ENCODE measurements around the gene DOCK6.

DNA sequence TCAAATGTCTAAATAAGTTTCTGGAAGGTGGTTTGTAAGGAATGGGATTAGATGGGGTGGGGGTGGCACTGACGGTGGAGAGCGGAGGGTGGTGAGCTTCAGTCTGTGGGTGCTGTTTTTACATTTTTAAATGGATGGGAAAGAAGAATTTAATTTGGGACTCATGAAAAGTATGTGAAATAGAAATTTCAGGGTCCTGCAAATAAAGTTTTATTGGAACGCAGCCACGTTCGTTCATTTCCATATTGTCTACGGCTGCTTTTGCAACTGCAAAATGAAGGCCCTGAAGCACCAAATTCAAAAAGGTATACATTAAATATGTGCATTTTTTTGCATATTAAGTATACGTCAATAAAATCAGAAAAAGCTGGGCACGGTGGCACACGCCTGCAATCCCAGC is 74.9 kb downstream of the DOCK6 start:
- TF ChIP-seq, protein P1, sequence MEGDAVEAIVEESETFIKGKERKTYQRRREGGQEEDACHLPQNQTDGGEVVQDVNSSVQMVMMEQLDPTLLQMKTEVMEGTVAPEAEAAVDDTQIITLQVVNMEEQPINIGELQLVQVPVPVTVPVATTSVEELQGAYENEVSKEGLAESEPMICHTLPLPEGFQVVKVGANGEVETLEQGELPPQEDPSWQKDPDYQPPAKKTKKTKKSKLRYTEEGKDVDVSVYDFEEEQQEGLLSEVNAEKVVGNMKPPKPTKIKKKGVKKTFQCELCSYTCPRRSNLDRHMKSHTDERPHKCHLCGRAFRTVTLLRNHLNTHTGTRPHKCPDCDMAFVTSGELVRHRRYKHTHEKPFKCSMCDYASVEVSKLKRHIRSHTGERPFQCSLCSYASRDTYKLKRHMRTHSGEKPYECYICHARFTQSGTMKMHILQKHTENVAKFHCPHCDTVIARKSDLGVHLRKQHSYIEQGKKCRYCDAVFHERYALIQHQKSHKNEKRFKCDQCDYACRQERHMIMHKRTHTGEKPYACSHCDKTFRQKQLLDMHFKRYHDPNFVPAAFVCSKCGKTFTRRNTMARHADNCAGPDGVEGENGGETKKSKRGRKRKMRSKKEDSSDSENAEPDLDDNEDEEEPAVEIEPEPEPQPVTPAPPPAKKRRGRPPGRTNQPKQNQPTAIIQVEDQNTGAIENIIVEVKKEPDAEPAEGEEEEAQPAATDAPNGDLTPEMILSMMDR (tag by site-specific recombination; IDR thresholded peaks at IDR 0.05), result no peak
- TF ChIP-seq, protein P2, sequence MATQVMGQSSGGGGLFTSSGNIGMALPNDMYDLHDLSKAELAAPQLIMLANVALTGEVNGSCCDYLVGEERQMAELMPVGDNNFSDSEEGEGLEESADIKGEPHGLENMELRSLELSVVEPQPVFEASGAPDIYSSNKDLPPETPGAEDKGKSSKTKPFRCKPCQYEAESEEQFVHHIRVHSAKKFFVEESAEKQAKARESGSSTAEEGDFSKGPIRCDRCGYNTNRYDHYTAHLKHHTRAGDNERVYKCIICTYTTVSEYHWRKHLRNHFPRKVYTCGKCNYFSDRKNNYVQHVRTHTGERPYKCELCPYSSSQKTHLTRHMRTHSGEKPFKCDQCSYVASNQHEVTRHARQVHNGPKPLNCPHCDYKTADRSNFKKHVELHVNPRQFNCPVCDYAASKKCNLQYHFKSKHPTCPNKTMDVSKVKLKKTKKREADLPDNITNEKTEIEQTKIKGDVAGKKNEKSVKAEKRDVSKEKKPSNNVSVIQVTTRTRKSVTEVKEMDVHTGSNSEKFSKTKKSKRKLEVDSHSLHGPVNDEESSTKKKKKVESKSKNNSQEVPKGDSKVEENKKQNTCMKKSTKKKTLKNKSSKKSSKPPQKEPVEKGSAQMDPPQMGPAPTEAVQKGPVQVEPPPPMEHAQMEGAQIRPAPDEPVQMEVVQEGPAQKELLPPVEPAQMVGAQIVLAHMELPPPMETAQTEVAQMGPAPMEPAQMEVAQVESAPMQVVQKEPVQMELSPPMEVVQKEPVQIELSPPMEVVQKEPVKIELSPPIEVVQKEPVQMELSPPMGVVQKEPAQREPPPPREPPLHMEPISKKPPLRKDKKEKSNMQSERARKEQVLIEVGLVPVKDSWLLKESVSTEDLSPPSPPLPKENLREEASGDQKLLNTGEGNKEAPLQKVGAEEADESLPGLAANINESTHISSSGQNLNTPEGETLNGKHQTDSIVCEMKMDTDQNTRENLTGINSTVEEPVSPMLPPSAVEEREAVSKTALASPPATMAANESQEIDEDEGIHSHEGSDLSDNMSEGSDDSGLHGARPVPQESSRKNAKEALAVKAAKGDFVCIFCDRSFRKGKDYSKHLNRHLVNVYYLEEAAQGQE (tag by site-specific recombination; IDR thresholded peaks at IDR 0.05), result no peak
- TF ChIP-seq, protein P3, sequence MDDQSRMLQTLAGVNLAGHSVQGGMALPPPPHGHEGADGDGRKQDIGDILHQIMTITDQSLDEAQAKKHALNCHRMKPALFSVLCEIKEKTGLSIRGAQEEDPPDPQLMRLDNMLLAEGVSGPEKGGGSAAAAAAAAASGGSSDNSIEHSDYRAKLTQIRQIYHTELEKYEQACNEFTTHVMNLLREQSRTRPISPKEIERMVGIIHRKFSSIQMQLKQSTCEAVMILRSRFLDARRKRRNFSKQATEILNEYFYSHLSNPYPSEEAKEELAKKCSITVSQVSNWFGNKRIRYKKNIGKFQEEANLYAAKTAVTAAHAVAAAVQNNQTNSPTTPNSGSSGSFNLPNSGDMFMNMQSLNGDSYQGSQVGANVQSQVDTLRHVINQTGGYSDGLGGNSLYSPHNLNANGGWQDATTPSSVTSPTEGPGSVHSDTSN (CRISPR knock-in tag; IDR thresholded peaks at IDR 0.05), result no peak
- TF ChIP-seq IKZF3 (tag by site-specific recombination; IDR thresholded peaks at IDR 0.05), result no peak
- TF ChIP-seq ZNF354C (tag by site-specific recombination; IDR thresholded peaks at IDR 0.05; ENCODE audit: borderline replicate concordance, low read depth), result no peak
- no peak for TF ChIP-seq ZNF548 (tag by site-specific recombination; IDR thresholded peaks at IDR 0.05)
- no peak for TF ChIP-seq MEIS1 (CRISPR knock-in tag; IDR thresholded peaks at IDR 0.05; ENCODE audit: borderline replicate concordance)
- TF ChIP-seq, protein P4, sequence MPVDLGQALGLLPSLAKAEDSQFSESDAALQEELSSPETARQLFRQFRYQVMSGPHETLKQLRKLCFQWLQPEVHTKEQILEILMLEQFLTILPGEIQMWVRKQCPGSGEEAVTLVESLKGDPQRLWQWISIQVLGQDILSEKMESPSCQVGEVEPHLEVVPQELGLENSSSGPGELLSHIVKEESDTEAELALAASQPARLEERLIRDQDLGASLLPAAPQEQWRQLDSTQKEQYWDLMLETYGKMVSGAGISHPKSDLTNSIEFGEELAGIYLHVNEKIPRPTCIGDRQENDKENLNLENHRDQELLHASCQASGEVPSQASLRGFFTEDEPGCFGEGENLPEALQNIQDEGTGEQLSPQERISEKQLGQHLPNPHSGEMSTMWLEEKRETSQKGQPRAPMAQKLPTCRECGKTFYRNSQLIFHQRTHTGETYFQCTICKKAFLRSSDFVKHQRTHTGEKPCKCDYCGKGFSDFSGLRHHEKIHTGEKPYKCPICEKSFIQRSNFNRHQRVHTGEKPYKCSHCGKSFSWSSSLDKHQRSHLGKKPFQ (tag by site-specific recombination; IDR thresholded peaks at IDR 0.05), result no peak
- TF ChIP-seq ZNF510 (tag by site-specific recombination; IDR thresholded peaks at IDR 0.05; ENCODE audit: insufficient replicate concordance), result no peak
